SIG-M5 (cell line): ENCODE data around the gene CERKL.

Experiments used
- DNase-seq: peaks from one replicate; lab custom pipeline; 2025; lab: John Stamatoyannopoulos, UW

CERKL gene

GRCh38 chr2:181677912-181678586 lies 21.1 kb upstream of the CERKL start:
- DNase-seq: no peak

- DNase-seq: no peak
Observed at GRCh38 chr2:181675254-181675653, 18.3 kb upstream of the CERKL start.

- no peak for DNase-seq
Observed at GRCh38 chr2:181674461-181674860, 17.6 kb upstream of the CERKL start.

GRCh38 chr2:181673173-181673572 lies 16.3 kb upstream of the CERKL start:
- DNase-seq: no peak

- DNase-seq: no peak
Observed at GRCh38 chr2:181672255-181673008, 15.5 kb upstream of the CERKL start.

GRCh38 chr2:181670632-181671031 lies 13.7 kb upstream of the CERKL start:
- no peak for DNase-seq

- no peak for DNase-seq
Observed at GRCh38 chr2:181667234-181667633, 10.3 kb upstream of the CERKL start.

GRCh38 chr2:181662287-181662686 lies 5.4 kb upstream of the CERKL start:
- DNase-seq: no peak

- DNase-seq: no peak
Observed at GRCh38 chr2:181660181-181660580, 3.3 kb upstream of the CERKL start.

- DNase-seq: no peak
Observed at GRCh38 chr2:181658444-181658843, 1.5 kb upstream of the CERKL start.

GRCh38 chr2:181657379-181657778 lies 474 bp upstream of the CERKL start:
- no peak for DNase-seq

GRCh38 chr2:181655519-181655918 lies 1.4 kb downstream of the CERKL start:
- no peak for DNase-seq

GRCh38 chr2:181649436-181649979 lies 7.4 kb downstream of the CERKL start:
- DNase-seq: no peak

GRCh38 chr2:181648478-181649155 lies 8.3 kb downstream of the CERKL start:
- no peak for DNase-seq

GRCh38 chr2:181646415-181646987 lies 10.4 kb downstream of the CERKL start:
- no peak for DNase-seq

- DNase-seq: no peak
Observed at GRCh38 chr2:181643151-181643550, 13.8 kb downstream of the CERKL start.

GRCh38 chr2:181642086-181642485 lies 14.8 kb downstream of the CERKL start:
- DNase-seq: no peak

GRCh38 chr2:181639686-181640085 lies 17.2 kb downstream of the CERKL start:
- no peak for DNase-seq

- no peak for DNase-seq
Observed at GRCh38 chr2:181632733-181633401, 24.0 kb downstream of the CERKL start.

- no peak for DNase-seq
Observed at GRCh38 chr2:181628590-181629585, 28.0 kb downstream of the CERKL start.

GRCh38 chr2:181627545-181627944 lies 29.4 kb downstream of the CERKL start:
- no peak for DNase-seq
